Measurements from ENCODE around the gene HOTAIR.

Gene HOTAIR

GRCh38 chr12:53974084-53975063, at the start of gene HOTAIR:
HOTAIR (minus strand) TSS chr12:53974954.
- in situ Hi-C loops (cut with MboI; ENCODE audit: low sequenced_read_pairs) = loop anchor here (25.0 kb wide), 1 partner anchor 413 kb away; the partner anchor contains the start of gene ZNF385A

GRCh38 chr12:54024127-54024526, 49.4 kb upstream of the HOTAIR start:
- in situ Hi-C loops (cut with MboI; ENCODE audit: low sequenced_read_pairs) = loop anchor here (10.0 kb wide), 1 partner anchor 181 kb away; no protein-coding TSS in a partner anchor

- in situ Hi-C loops (cut with MboI; ENCODE audit: low sequenced_read_pairs) = loop anchor here (10.0 kb wide), 1 partner anchor 182 kb away; no protein-coding TSS in a partner anchor
These were observed 48.5 kb upstream of the HOTAIR start for GRCh38 chr12:54022960-54023884.

GRCh38 chr12:54021432-54022013, 46.8 kb upstream of the HOTAIR start:
- in situ Hi-C loops (cut with MboI; ENCODE audit: low sequenced_read_pairs) = loop anchor here (10.0 kb wide), 1 partner anchor 183 kb away; no protein-coding TSS in a partner anchor

- in situ Hi-C loops (cut with MboI; ENCODE audit: low sequenced_read_pairs) = loop anchor here (10.0 kb wide), 1 partner anchor 184 kb away; no protein-coding TSS in a partner anchor
These were observed 46.0 kb upstream of the HOTAIR start for GRCh38 chr12:54020591-54021405.

- in situ Hi-C loops (cut with MboI; ENCODE audit: low sequenced_read_pairs) = loop anchor here (10.0 kb wide), 1 partner anchor 185 kb away; no protein-coding TSS in a partner anchor
These were observed 45.3 kb upstream of the HOTAIR start for GRCh38 chr12:54019924-54020590.

GRCh38 chr12:54019091-54019811, 44.5 kb upstream of the HOTAIR start:
- in situ Hi-C loops (cut with MboI; ENCODE audit: low sequenced_read_pairs) = no loop called here

GRCh38 chr12:54018468-54018984, 43.8 kb upstream of the HOTAIR start:
- in situ Hi-C loops (cut with MboI; ENCODE audit: low sequenced_read_pairs) = no loop called here

- in situ Hi-C loops (cut with MboI; ENCODE audit: low sequenced_read_pairs) = no loop called here
These were observed 43.2 kb upstream of the HOTAIR start for GRCh38 chr12:54017878-54018467.

GRCh38 chr12:54017027-54017788, 42.5 kb upstream of the HOTAIR start:
- in situ Hi-C loops (cut with MboI; ENCODE audit: low sequenced_read_pairs) = no loop called here

- in situ Hi-C loops (cut with MboI; ENCODE audit: low sequenced_read_pairs) = no loop called here
These were observed 41.8 kb upstream of the HOTAIR start for GRCh38 chr12:54016478-54016964.

GRCh38 chr12:54016051-54016450, 41.3 kb upstream of the HOTAIR start:
- in situ Hi-C loops (cut with MboI; ENCODE audit: low sequenced_read_pairs) = no loop called here

- in situ Hi-C loops (cut with MboI; ENCODE audit: low sequenced_read_pairs) = no loop called here
These were observed 40.5 kb upstream of the HOTAIR start for GRCh38 chr12:54015018-54015931.

GRCh38 chr12:54014377-54015017, 39.7 kb upstream of the HOTAIR start:
- in situ Hi-C loops (cut with MboI; ENCODE audit: low sequenced_read_pairs) = no loop called here

GRCh38 chr12:54012631-54013409, 38.1 kb upstream of the HOTAIR start:
- in situ Hi-C loops (cut with MboI; ENCODE audit: low sequenced_read_pairs) = no loop called here
